Astrocyte (in vitro differentiated cells and primary cell): ENCODE measurements around the gene PLCL1.

Experiments used
- CTCF ChIP-seq: IDR thresholded peaks from 2 replicates; pipeline ENCODE4 v1.5.1; 2011; ENCODE audit warnings: low read depth, mild to moderate bottlenecking, inconsistent platforms, low read length, moderate library complexity; ENCODE audit not compliant: insufficient read depth
- EZH2 ChIP-seq: IDR thresholded peaks from 2 replicates; pipeline ENCODE4 v1.6.1; 2012; ENCODE audit warnings: mild to moderate bottlenecking, low read length, inconsistent platforms; ENCODE audit not compliant: insufficient read depth

GRCh38 chr2:198008230-198008629 is 203.8 kb downstream of the PLCL1 start:
- TF ChIP-seq CTCF (no peak), EZH2 (no peak)
